Heart left ventricle (tissue), 16 donors: Measurements from ENCODE around the gene ATP7B. TPM values are rescaled to one million over a fixed set of nuclear protein-coding genes. Genes with fewer than 3 reads are reported as not detected.

ENCODE experiments used
- ATAC-seq, 4 donors: fragments of 200-7000 bp; cut with Tn5 transposase; one replicate each; pipeline ENCODE4 v1.9.1; 2020 to 2022; ENCODE audit warnings: moderate library complexity in 4 of 4, mild to moderate bottlenecking in 3 of 4, moderate number of reproducible peaks in 1 of 4
- DNase-seq, 5 donors: peaks; one replicate each; pipeline ENCODE4 v3.0.0-alpha.2; 2020
- H3K27ac ChIP-seq, 12 donors: fragments of 200-600 bp; sonication (generic) in 4 of 12; one replicate each; pipeline versions ENCODE4 v1.5.0 to v1.8.0; 2016 to 2022; ENCODE audit warnings: mild to moderate bottlenecking in 2 of 12
- H3K27me3 ChIP-seq, 9 donors: fragments of 200-600 bp; sonication (generic) in 2 of 9; one replicate each; pipeline versions ENCODE4 v1.5.1 to v1.8.0; 2016 to 2022; ENCODE audit warnings: mild to moderate bottlenecking in 3 of 9
- H3K36me3 ChIP-seq, 9 donors: fragments of 200-600 bp; sonication (generic) in 2 of 9; one replicate each; pipeline versions ENCODE4 v1.5.0 to v1.8.0; 2018 to 2022; ENCODE audit warnings: mild to moderate bottlenecking in 2 of 9
- H3K4me1 ChIP-seq, 12 donors: fragments of 200-600 bp; sonication (generic) in 4 of 12; one replicate each; pipeline versions ENCODE4 v1.5.0 to v1.8.0; 2016 to 2022; ENCODE audit warnings: mild to moderate bottlenecking in 3 of 12
- H3K4me3 ChIP-seq, 12 donors: fragments of 200-600 bp; sonication (generic) in 4 of 12; one replicate each; pipeline versions ENCODE4 v1.5.0 to v1.8.0; 2017 to 2022; ENCODE audit warnings: mild to moderate bottlenecking in 9 of 12, moderate library complexity in 4 of 12
- H3K9me3 ChIP-seq, 12 donors: fragments of 200-600 bp; sonication (generic) in 4 of 12; one replicate each; pipeline versions ENCODE4 v1.5.0 to v1.8.0; 2016 to 2022; ENCODE audit warnings: mild to moderate bottlenecking in 1 of 12
- POLR2A ChIP-seq, 2 donors: fragments of 450-650 bp; IDR thresholded peaks; one replicate each; pipeline ENCODE4 v1.6.1; 2017; ENCODE audit warnings: antibody characterized with exemption in 2 of 2, mild to moderate bottlenecking in 2 of 2, moderate library complexity in 2 of 2
- WGBS, 4 donors: extraction: QIAGEN DNeasy Blood & Tissue Kit in 2 of 4; methylation state at CpG; one replicate each; pipeline versions ENCODE4 v1.1.5 to v1.1.7; 2013 to 2018; 5-methylcytosine and 5-hydroxymethylcytosine counted together
- intact Hi-C, 10 donors: fragments of 100-400 bp; cut with DNase I; formaldehyde crosslinking; loops; one replicate each; pipeline versions ENCODE4 v1.11.1 to v1.14.2; 2022
- polyA plus RNA-seq, 2 donors: library from polyadenylated mRNA; stranded (reverse); fragments of 200-250 nt; gene quantifications; one replicate each; pipeline ENCODE4 v1.2.3, GENCODE V29; 2013
- total RNA-seq, 9 donors: library from RNA; depleted of rRNA in 2 of 9; stranded (reverse); fragments of >200 nt in 2 of 9; fragmentation: NEBNext Ultra II Directional in 3 of 9; extraction: Animal tissue kit (Norgen Biotek cat#: 25700) in 3 of 9; gene quantifications; one replicate each; pipeline versions ENCODE4 v1.1.0 to v1.2.4, GENCODE V29; 2016 to 2023
- TF ChIP-seq, protein P1 (sequence below), 12 donors: fragments of 200-600 bp; sonication (generic) in 4 of 12; IDR thresholded peaks; one replicate each; pipeline versions ENCODE4 v1.5.0 to v1.8.0; 2018 to 2022; ENCODE audit warnings: antibody characterized with exemption in 12 of 12, mild to moderate bottlenecking in 5 of 12
- donor health status: ischemic (EF 13 %, LVEDD 7.1; RV severe dilation, severe dysfunction).
- donor health status: healthy with polysubstance abuse.
- donor health status: DM: no; HTN: yes; CAD: no.
- donor health status: DM: no; HTN: no; CAD: no.
- donor health status: ischemic (EF 25% LVEDD 6.9; RV normal size, moderate dysfunction).
- donor health status: ischemic (EF 25% LVEDD 5.7; RV mildly dilated, moderate dysfunction).
- donor health status: healthy.
- donor health status: DM: yes; HTN: yes; CAD: no.
- donor health status: ischemic (EF 35%, LVEDD 5.7; RV mildly dilated, moderate dysfunction).
- donor health status: nonischemic (EF 11% LVEDD 7.7; RV severe dilation, severe dysfunction).
- donor health status: DM: yes; HTN: yes; CAD: no.
- donor health status: PGD.
- donor health status: ischemic (EF 29% LVEDD 5.4; RV normal size, mild dysfunction).
- donor health status: nonischemic (EF 23%, LVEDD 6.1; RV moderate dilation, normal function).

The ATP7B gene
- total and polyA plus RNA-seq, 11 donors = 2.7 to 11.4 (median 4.3) TPM

GRCh38 chr13:51920267-51920666 lies 91.0 kb downstream of the ATP7B start:
- H3K4me1 ChIP-seq = no peaks in the 10 kb centered on the region
- no peaks in the 10 kb centered on the region for H3K27me3 ChIP-seq
- TF ChIP-seq, protein P1, sequence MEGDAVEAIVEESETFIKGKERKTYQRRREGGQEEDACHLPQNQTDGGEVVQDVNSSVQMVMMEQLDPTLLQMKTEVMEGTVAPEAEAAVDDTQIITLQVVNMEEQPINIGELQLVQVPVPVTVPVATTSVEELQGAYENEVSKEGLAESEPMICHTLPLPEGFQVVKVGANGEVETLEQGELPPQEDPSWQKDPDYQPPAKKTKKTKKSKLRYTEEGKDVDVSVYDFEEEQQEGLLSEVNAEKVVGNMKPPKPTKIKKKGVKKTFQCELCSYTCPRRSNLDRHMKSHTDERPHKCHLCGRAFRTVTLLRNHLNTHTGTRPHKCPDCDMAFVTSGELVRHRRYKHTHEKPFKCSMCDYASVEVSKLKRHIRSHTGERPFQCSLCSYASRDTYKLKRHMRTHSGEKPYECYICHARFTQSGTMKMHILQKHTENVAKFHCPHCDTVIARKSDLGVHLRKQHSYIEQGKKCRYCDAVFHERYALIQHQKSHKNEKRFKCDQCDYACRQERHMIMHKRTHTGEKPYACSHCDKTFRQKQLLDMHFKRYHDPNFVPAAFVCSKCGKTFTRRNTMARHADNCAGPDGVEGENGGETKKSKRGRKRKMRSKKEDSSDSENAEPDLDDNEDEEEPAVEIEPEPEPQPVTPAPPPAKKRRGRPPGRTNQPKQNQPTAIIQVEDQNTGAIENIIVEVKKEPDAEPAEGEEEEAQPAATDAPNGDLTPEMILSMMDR (IDR thresholded peaks at IDR 0.05) = no peak
- TF ChIP-seq POLR2A (IDR thresholded peaks at IDR 0.05) = no peak
- no peak overlapping the region for H3K4me3 ChIP-seq
- ATAC-seq (no peak), DNase-seq (no peak)
- no peak overlapping the region for H3K27ac ChIP-seq
- H3K36me3 ChIP-seq = peaks cover 0 to 5% (median 0%) of the 10 kb centered on the region in 9 donors
- 70 to 79% (median 78%) methylated on average over 3 of the region's 3 CpGs for WGBS, 4 donors
- intact Hi-C loops = no loop called here
- H3K9me3 ChIP-seq = no peaks in the 10 kb centered on the region

- Histone ChIP-seq H3K36me3 (peaks cover 0 to 5% (median 0%) of the 10 kb centered on the region in 9 donors), H3K9me3 (no peaks in the 10 kb centered on the region), H3K27ac (no peak overlapping the region), H3K4me3 (no peak overlapping the region), H3K27me3 (no peaks in the 10 kb centered on the region), H3K4me1 (no peaks in the 10 kb centered on the region)
- WGBS, 4 donors = 87 to 95% (median 88%) methylated on average over 9 of the region's 9 CpGs
- intact Hi-C loops = no loop called here
- ATAC-seq (no peak), DNase-seq (no peak)
- TF ChIP-seq POLR2A (IDR thresholded peaks at IDR 0.05) = no peak
- TF ChIP-seq, protein P1 (IDR thresholded peaks at IDR 0.05) = no peak
Measured at GRCh38 chr13:51919531-51919930, 91.7 kb downstream of the ATP7B start.

DNA sequence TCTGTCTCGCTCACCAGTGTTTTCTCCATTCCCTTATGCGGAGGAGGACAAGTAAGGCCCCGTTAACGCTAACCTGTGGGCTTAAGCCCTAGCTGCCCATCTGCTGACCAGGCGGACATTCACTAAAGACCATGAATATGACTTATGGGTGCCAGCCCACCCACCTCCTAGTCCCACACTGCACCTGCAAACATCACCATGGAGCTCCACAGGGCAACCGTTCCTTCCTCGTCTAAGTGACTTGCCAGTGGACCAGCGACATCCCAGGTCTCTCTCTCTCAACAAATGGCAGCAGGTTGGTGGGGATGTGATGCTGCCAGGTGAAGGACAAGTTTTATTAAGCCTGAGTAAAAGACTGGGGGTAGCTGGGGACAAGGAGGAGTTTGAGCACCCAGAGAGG lies 94.3 kb downstream of the ATP7B start:
- intact Hi-C loops = no loop called here
- ATAC-seq = no peak
- no peak for TF ChIP-seq POLR2A (IDR thresholded peaks at IDR 0.05)
- TF ChIP-seq, protein P1 (IDR thresholded peaks at IDR 0.05) = no peak

DNA sequence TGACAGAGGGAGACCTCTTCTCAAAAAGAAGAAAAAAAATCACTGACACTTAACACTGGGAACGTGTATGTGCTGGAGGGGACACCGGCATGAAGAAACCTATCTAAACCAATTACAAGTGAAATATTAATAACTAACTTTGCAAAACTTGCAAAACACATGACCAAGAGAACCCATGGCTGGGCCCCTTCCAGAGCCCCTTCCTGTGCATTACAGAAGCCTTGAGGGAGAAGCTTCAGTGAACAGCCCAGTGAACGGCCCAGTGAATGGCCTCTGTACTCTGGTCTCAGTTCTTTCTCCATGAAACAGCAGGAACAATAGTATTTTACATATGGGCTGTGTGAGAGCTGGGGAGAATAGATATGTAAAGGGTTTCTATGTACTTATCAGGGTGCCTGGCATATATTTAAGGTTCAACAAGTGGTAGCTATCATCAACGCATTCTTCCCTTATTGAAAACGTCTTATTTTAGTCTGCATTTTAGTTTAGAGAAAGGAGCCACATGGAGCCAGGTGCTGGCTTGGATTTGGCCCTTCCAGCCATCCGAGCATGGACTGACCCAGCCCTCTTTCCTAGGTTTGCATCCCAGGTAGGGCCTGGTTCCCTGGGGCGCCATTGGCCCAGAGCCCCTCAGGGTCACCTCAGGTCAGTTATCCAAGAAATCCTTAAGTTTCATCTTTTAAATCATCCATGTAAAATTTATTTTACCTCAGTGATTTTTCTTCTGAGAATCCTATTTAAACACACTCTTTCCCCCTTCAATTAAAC lies 95.0 kb downstream of the ATP7B start:
- no peaks in the 10 kb centered on the region for H3K36me3 ChIP-seq
- H3K27ac ChIP-seq = no peak overlapping the region
- DNase-seq = no peak
- intact Hi-C loops = no loop called here
- H3K27me3 ChIP-seq = no peaks in the 10 kb centered on the region
- H3K4me1 ChIP-seq = no peaks in the 10 kb centered on the region
- H3K9me3 ChIP-seq = no peaks in the 10 kb centered on the region
- 86 to 94% (median 90%) methylated on average over 7 of the region's 7 CpGs for WGBS, 4 donors
- no peak overlapping the region for H3K4me3 ChIP-seq
- ATAC-seq = no peak
- TF ChIP-seq, protein P1 (IDR thresholded peaks at IDR 0.05) = no peak
- no peak for TF ChIP-seq POLR2A (IDR thresholded peaks at IDR 0.05)

More for the DNA sequence above, 94.3 kb downstream of the ATP7B start:
- Histone ChIP-seq H3K27me3 (no peaks in the 10 kb centered on the region), H3K36me3 (no peaks in the 10 kb centered on the region), H3K27ac (no peak overlapping the region), H3K9me3 (no peaks in the 10 kb centered on the region), H3K4me1 (no peaks in the 10 kb centered on the region), H3K4me3 (no peak overlapping the region)
- no peak for DNase-seq
- WGBS, 4 donors = 95 to 99% (median 96%) methylated on average over 8 of the region's 8 CpGs
